ENCODE data around the gene EYA2.
"Not testable (repeated sequence)": the region's sequence is repeated elsewhere in the genome, so short reads cannot be mapped to it uniquely, and the experiment has no call there.

The EYA2 gene

DNA sequence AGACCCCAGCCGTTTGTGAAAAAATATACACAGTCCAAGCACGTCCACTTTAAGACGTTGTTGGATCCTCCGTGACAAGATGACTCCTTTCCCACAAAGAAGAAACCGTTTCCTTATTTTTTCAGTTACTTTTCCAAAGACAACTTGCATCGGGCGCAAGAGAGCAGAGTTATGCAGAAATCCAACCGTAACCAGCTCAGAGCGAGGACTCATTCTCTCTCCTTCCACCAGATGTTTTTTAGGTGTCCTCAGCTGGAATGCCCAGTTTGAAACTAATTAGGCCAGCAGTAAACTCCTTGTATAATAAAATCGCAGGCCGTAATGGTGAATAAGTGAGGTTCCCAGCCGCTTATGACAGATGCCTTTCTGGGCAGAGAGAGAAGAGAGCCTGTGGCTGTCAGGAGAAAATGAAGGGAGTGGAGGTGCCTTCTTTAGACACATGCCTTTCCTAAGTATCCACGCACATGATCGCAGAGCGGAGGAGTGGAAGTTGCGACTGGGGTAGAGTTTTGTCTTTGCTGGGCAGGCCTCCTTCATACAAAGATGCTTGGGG, 2.8 kb downstream of the EYA2 start:
- DNase-seq (ENCODE audit: low spot score), result no peak

DNA sequence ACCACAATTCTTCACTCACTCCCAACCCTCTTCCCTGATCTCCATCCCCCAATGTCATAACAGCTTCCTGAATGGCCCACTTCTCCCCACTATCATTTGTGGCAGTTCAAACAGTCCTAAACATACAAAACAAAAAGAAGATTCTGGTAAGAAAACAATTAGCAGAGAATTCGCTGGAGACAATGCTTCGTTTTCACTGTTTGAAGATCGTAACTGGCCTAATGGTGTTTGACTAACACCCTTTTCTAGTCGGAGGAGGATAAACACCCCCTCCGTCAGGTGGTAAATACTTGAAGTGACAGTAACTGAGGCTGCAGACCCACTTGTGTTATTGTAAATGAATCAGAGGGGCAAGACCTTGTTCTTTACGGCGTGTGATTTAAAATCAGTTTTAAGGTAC, 3.8 kb downstream of the EYA2 start:
- DNase-seq (ENCODE audit: low spot score), result no peak

DNA sequence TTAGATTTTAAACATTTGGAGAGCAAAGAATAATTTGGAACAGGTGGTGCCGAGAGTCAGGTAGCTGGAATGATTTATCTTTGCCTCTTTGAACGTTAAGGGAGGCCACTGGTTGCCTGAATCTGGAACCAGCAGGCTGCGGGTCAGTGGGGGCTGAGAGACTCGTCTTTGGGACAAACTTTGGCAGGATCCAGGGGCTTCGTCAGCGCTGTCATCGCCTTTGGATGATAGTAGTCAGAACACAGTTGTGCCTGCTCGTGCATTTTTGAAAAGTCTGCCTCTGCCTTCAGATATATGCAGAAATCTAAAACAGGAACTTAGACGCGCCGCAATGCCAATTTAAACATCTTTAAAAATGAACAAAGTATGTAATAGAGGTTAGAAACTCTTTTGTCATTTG, 5.0 kb downstream of the EYA2 start:
- no peak for DNase-seq (ENCODE audit: low spot score)

DNA sequence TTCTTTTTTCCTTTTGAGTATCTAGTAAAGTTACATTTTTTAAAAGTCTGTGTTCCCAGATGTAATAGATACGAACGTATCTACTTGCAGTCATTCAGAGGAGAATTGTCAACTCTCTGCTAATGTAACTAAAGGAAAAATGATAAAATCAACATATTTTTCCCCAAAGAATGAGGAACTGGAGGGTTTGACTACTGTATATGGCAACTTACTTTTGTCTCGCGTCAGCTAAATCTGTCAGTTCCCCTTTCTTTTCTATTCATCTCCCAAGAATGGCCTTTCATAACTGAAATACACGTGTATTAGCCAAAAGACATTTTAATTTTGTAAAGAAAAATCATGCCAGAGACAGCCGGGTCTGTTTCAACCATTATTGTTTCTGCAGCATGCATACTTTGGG, 5.4 kb downstream of the EYA2 start:
- DNase-seq (ENCODE audit: low spot score), result no peak

DNA sequence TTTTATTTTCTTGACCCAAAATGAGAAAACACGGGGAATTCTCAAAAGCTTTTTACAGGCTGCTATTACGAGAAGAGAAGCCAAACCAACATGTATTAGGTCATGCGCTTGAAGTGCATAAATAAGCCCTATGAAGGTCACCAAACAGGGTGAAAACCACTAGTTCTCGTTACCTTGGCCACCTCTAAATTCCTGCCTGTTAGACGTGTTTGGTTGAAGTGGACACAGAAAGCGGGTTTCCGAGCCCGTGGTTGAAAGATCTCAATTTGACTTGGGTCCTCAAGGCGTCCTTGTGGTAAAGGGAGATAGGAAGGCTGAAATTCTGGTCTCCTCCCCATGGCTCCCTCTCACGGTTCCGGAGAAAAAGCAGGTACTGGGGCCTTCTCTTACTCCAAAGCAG, 6.2 kb downstream of the EYA2 start:
- no peak for DNase-seq (ENCODE audit: low spot score)

DNA sequence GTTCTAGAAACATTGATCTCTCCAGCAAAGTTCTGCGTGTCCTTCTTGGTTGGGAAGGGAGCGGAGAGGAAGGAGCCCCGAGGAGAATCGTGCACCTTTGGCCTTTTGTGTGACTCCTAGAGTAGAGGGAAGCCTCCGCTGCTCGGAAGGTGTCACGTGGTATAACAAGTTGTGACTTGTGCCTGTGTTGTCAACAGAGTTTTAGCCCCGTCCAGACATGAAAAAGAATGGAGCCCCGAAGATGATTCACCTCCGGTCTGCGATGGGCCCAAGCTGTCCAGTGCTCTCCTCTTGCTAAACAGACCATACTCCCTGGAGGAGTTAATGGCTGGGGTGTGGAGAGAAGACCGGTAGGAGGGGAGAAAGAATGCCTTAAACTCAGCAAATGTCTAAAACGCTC, 7.0 kb downstream of the EYA2 start:
- no peak for DNase-seq (ENCODE audit: low spot score)

DNA sequence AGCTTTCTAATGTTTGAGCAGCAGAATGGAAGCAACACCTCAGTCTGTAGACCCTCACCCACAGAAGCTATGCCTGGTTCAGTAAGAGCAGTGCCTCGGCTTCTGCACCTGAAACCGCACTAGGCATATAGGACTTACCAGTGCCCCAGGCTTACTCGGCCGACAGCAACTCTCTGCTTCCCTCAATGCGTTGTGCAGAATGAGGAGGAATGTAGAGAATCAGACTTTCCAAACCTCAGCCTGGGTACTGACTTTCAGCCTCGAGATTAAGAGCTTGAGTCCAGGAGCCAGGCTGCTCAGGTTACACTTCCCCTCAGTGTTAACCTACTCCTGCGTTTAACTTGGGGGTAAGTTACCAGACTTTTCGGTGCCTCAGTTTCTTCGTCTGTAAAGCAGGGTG, 8.6 kb downstream of the EYA2 start:
- no peak for DNase-seq (ENCODE audit: low spot score)

DNA sequence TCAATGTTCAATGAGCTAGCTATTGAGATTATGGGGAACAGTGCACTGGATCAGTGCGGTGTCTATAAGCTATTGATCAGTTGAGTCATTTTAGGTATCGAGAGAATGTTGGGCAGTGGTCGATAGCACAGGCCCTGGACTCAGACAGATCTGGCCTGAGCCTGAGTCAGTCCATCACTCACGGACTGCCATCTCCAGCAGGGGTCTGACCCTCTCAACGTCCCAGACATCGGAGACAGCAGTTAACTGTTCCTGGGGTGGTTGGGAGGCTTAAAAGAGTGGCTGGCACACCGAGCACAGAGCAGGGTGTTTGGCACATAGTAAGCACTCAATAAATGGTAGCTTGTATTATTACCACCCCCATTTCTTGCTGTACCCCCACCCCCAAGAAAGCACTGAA, 9.3 kb downstream of the EYA2 start:
- no peak for DNase-seq (ENCODE audit: low spot score)

DNA sequence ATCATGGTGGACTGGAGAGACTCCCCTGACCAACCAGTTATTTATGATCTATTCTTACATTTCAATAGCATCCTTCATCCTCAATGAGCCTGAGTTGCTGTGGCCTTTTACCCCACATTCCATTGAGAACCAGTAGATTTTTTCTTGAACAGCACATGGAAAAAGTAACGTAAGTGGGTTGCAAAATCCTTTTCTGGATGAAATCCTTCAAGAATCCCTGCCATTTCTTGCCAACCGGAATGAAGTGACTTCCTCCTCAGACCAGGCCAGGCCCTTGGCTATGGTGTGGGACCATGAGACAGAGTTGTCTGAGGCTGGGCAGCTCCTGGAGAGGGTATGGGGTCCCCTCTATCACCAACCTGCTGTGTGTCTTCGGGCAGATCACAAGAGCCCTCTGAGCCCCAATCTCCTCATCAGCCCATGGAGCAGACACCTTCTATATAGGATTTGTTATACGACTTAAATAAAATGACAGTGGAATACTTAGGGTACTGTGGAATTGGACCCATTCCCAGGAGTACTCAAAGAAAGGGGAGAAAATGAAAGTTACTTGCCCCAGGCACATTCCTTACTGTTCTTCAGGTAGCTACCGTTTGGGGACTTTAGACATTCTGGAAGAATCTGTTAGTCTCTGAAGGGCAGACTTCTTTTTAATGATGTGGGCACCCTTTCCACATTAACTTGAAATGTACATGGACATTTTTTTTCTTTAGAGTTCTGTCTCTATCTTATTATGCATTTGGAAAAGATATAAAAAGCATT, 10.9 kb downstream of the EYA2 start:
- DNase-seq (ENCODE audit: low spot score), result no peak

DNA sequence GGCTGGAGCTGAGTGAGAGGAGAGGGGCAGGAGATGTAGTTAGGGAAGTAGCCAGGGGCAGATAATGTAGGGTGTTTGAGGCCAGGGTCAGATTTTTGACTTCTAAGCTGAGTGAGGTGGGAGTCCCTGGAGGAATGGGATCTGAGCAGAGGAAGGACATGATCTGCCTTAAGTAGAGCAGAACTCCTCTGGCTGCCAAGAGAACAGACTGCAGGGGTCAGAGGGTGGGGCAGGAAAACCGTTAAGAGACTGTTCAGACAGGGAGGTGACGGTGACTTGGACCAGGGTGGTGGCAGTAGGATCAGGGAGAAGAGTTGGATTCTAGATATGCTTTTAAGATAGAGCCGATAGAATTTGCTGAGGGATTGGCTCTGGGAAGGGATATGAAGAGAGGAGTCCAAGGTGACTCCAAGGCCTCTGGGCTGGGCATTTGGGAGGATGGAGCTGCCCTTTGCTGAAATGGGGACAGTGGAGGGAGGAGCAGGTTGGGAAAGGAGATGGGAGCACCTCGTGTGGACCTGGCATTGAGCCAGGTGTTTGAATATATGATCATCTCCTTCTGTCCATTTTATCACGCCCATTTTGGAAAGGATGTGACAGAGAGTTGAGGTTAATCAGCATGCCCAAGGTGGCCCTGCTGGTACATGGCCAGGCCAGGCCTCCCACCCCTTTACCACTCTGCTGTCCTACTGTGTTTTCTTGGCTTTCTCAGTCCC, 18.8 kb downstream of the EYA2 start:
- no peak for DNase-seq (ENCODE audit: low spot score)

DNA sequence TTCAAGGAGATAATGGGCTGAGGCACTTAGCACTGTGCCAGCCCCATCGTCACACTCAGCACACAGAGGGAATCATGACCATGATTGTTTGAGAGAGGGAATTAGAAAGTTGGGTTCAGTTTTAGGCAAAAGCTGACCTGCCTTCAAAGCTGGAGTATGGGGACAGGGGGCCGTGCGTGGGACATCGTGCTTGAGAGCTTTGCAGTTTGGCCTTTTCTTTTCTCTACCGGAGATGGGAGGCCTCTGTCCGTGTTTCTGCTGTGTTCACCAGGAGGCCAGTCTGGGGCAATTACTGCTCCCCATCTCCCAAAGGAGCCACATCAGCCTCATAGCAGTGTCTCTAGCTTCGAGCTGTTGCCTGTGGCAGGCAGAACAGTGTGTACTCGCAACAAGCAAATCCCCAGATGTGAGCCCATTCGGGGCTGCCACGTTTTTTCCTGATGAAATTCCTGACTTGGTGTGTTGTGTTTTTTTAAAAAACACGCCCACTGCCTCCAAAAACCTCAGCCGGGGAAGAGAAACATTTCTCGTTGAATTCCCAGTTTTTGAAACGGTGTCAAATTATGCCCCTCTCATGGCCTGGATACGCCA, 20.2 kb downstream of the EYA2 start:
- no peak for DNase-seq (ENCODE audit: low spot score)

DNA sequence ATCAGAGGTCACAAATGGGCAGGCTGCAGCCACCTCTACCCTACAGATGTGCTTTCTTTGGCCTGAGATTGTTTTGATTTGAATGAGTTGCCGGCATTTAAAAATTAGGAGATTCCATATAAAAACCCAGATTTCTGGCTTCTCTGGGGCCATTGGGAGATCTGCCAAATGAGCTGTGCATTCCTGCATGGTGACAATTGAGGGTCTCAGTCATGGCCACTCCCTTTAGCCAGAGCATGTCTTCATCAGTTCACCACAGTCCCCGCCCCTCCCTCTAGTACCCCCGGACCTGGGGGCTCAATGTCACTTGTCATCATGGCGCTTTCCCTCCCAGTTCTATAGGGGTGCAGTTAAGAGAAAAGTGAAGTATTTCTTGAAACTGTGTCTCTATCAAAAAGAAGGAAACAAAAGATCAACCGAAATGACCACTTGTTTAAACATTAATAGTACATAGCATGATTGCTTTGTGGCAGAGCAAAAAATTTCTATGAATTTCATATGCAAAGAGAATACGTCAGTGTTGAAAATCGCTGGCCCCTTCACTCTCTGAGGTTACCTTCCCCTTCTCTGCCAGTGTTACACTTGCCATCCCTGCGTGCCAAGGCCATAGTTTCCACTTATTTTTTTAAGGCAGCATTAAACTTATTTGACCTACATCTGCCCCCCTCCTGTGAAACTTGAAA, 21.1 kb downstream of the EYA2 start:
- no peak for DNase-seq (ENCODE audit: low spot score)

DNA sequence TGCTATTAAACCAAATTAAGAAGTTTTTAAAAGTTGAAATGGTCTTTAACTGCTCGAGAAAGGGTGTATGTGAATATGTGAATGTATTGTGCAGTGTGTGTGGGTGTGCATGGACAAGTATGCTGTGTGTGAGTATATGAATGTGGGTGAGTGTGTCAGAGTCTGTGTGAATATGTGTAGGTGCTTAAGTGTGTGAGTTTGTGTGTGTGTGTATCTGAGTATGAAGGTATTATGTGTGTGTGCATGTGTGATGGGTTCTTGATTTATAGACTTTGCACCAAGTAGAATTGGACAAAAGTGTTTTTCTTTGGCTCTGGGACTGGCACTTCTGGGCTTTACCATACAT, 21.6 kb downstream of the EYA2 start:
- no peak for DNase-seq (ENCODE audit: low spot score)

DNA sequence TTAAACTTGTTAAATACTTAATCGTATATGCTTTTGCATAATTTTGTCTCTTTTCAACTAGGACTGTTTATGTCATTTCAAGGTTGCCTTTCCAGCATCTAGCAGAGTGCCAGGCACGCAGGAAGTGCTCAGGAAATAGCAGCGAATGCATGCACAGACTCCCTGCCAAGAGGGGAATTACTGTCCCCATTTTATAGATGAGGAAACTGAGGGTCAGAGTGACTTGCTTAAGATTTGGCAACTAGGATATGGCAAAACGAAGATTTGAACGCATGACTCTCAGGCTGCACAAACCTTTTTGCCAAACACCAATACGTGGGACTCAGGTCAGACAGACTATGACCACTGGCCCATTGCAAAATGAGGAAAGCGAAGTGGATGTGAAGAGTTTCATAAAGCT, 22.5 kb downstream of the EYA2 start:
- DNase-seq (ENCODE audit: low spot score), result no peak

DNA sequence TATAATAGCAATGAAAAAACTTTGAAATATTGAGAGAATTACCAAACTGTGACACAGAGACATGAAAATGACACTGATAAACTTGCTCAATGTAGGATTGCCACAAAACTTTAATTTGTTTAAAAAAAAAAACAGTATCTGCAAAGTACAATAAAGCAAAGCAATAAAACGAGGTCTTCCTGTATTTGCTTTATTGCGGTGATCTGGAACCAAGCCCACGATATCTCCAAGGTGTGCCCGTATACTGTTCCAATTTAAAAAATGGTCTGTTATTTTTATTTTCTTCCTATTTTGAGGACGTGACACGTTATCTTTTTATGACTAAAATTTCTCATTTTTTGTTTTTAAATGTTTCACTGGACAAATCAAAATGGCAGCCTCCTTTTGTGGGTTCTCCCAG, 25.5 kb downstream of the EYA2 start:
- DNase-seq (ENCODE audit: low spot score), result no peak

DNA sequence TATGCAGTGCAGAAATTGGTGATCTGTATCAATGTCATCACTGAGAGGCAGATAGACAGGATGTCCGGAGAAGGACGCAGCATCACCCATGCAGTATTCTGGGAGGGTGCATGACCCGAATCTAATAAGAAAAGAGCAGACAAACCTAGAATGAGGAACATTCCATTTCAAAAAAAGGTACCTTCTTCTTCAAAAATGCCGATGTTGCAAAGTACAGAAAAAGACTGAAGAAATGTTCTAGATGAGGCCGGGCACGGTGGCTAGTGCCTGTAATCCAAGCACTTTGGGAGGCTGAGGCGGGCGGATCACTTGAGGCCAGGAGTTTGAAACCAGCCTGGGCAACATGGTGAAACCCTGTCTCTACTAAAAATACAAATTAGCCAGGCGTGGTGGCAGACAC, 28.2 kb downstream of the EYA2 start:
- not testable (repeated sequence) for DNase-seq (ENCODE audit: low spot score)

DNA sequence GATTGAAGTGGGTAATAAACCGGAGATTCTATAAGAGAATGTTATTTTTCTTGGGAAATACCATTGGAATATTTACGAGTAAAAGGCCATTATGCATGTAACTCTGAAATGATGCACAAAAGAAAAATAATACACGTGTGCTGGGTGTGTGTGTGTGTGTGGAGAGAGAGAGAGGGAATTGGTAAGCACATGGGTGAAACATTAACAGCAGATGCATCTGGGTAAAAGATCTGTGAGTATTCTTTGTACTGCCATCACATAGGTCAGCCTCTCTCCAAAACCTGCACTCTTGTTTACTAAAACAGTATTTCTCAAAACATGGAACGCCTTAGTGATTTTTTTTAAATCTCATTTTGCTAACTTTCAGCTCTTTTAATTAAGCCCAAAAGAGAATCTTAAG, 28.9 kb downstream of the EYA2 start:
- no peak for DNase-seq (ENCODE audit: low spot score)

DNA sequence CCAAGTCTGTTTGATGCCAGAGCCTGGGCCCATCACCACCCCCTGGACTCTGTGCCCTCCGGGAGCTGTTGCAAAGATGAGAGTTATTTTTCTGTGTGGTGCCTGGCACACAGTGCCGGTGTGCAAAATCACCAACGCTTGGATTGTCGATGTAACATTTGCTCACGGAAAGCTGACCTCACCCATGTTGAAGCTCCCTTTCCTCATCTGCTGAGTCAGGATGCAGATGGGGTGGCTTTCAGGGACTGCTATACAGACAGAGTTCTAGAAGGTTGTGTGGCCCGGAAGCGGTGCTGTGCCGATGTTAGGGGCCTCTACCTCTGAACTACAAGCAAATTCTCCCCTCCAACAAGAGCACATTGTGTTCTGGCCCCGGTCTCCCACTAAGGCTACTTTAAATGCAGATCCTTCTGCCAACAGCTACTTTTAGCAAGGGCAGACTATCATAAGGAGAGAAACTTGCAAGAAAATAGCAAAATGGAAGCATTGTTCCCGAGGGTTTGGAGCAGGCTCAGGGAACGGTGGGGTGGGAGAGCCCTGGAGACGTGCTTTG, 34.0 kb downstream of the EYA2 start:
- DNase-seq (ENCODE audit: low spot score), result peak; percentile 68

DNA sequence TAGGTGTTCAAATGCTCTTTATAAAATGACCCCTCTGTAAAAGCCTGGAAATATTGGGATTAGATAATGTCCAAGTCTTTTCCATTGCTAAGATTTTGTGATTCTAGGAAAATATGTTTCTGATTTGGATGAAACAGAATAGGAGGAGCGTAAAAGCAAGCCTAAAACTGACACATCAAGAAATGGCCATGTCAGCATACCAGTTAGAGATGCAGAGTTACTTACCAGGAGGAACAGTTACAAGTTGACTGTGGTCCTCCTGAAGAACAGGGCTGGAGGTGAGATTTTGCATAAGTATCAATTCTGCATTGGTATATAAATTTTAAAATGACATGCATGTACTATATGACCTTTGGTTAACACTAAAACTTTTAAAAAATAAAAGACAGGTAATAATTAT, 35.3 kb downstream of the EYA2 start:
- DNase-seq (ENCODE audit: low spot score), result no peak

DNA sequence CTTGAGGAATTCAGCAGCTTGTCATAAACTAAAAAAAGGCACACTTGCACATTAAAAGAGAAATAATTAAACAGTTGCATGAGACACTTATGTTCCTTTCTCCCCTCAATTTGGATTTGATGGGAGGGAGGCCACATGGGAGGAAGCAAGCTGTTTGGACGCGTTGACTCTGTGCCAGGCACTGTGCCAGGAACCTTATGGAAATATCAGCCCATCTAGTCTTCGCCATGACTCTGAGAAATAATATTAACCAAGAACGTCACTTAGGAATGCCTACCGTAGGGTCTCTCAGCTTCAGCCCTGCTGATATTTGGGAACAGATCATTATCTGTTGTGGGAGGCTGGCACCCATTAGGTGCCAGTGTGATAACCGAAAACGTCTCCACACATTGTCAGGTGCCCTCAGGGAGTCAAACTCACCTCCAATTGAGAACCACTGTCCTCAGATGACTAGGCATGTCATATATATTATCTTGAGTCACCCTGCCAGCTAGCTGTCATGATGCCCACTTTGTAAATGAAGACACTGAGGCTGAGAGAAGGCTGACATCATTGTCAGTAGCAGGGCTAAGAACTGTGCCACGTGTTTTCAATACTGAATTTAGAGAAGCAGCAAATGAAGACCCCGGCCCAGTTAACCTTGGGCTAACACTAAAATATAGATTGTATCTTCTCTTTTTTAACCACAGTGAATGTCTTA, 36.1 kb downstream of the EYA2 start:
- DNase-seq (ENCODE audit: low spot score), result no peak

DNA sequence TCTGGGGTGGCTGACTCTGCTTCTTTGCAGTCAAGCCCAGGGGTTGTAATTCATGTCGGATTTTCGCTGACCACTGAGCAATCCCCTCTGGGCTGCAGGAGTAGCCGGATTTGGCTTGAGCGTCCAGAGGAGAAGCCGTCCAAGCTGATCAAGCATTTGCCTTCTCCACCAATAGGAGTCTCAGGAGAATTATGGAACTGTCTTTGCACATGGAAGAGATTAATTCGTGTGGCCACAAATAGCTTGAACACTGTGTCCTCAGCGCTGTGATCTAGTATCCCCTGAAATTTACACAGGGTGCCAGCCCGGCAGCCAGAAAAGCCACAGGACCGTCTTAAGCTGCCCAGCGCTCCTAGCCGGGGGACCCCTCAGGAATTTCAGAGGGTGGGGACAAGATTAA, 37.1 kb downstream of the EYA2 start:
- no peak for DNase-seq (ENCODE audit: low spot score)

DNA sequence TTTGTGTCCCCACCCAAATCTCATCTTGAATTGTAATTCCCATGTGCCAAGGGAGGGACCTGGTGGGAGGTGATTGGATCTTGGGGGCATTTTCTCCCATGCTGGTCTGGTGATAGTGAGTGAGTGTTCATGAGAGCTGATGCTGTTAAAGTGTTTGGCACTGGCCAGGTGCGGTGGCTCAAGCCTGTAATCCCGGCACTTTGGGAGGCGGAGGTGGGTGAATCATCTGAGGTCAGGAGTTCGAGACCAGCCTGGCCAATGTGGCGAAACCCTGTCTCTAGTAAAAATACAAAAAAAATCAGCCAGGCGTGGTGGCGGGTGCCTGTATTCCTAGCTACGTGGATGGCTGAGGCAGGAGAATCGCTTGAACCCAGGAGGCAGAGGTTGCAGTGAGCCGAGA, 37.8 kb downstream of the EYA2 start:
- DNase-seq (ENCODE audit: low spot score), result not testable (repeated sequence)

Measured in globus pallidus (tissue), 1 donor.